Motor neuron (in vitro differentiated cells): ENCODE results near the gene RSPRY1. TPM values are rescaled to one million over a fixed set of nuclear protein-coding genes. Genes with fewer than 3 reads are reported as not detected.

Source experiments
- ATAC-seq, 8 experiments: fragments of 200-7000 bp; cut with Tn5 transposase; replicated peaks in 6 of 8; 2 replicates each; pipeline ENCODE4 v1.8.0; 2021; ENCODE audit warnings: mild to moderate bottlenecking in 8 of 8, moderate library complexity in 8 of 8
- H3K27ac ChIP-seq, 2 donors: fragments of 250-450 bp; sonication (Bioruptor Pico); 2 replicates each; pipeline ENCODE4 v1.9.0; 2021; ENCODE audit warnings: antibody characterized with exemption in 2 of 2, mild to moderate bottlenecking in 2 of 2, moderate library complexity in 1 of 2
- H3K4me1 ChIP-seq, 2 donors: fragments of 250-450 bp; sonication (Bioruptor Pico); replicated peaks in 1 of 2; 2 replicates each; pipeline ENCODE4 v1.6.1; 2021; ENCODE audit warnings: antibody characterized with exemption in 2 of 2, mild to moderate bottlenecking in 2 of 2, moderate library complexity in 1 of 2
- H3K4me3 ChIP-seq, 5 donors: fragments of 250-450 bp; sonication (Bioruptor Pico); 2 replicates each; pipeline ENCODE4 v1.9.0; 2021; ENCODE audit warnings: antibody characterized with exemption in 5 of 5, mild to moderate bottlenecking in 5 of 5, moderate library complexity in 4 of 5
- WGBS, 10 experiments: fragments of 450-650 bp; shearing (Covaris generic); methylation state at CpG; one replicate each; pipeline ENCODE4 v1.0.0; 2022; 5-methylcytosine and 5-hydroxymethylcytosine counted together
- in situ Hi-C, 9 experiments: fragments of 400-800 bp; cut with MboI; loops; one replicate each; pipeline ENCODE4 v1.15.0; 2021; ENCODE audit warnings: low sequenced_read_pairs in 9 of 9, low pct_unique_long_range_greater_than_20kb in 2 of 9; ENCODE audit not compliant: unreplicated experiment in 9 of 9
- total RNA-seq, 8 experiments: library from RNA; unstranded; fragments of 300-600 nt; gene quantifications; 2 replicates each; pipeline versions ENCODE4 v1.2.3 to v1.2.4, GENCODE V29; 2022

The RSPRY1 gene
- total RNA-seq, 8 experiments from 2014 or later: 32.1 to 59.4 (median 42.2) TPM

DNA sequence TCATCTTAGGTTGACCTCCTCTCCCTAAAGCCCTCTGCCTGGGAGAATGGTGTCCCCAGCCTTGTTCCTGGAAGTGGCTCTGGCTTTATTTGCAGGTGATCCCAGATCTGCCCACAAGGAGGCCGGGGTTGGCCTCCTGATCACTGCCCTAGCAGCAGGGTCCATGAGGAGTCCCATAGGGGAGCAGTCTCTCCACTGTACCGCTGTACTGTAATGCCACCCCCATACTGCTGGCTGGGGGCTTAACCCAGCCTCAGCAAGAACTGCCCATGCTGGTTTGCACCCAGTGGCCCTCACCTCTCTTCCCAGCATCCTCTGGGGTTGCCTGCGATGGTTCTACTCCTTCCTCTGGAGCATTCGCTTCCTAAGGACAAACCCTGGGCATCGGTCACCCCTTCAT lies 39.4 kb upstream of the RSPRY1 start:
- 71 to 100% (median 93%) methylated on average over 1 to 3 of the region's 5 CpGs; no CpG with 5 or more reads in 4 of the 10 experiments for WGBS, 10 experiments
- in situ Hi-C loops: no loop called here
- H3K27ac ChIP-seq: no peak overlapping the region
- peak in 2 of 8 experiments; percentile 20 to 57 for ATAC-seq
- no peak overlapping the region for H3K4me3 ChIP-seq
- H3K4me1 ChIP-seq: peaks cover 8 to 32% of the 10 kb centered on the region in 2 donors

DNA sequence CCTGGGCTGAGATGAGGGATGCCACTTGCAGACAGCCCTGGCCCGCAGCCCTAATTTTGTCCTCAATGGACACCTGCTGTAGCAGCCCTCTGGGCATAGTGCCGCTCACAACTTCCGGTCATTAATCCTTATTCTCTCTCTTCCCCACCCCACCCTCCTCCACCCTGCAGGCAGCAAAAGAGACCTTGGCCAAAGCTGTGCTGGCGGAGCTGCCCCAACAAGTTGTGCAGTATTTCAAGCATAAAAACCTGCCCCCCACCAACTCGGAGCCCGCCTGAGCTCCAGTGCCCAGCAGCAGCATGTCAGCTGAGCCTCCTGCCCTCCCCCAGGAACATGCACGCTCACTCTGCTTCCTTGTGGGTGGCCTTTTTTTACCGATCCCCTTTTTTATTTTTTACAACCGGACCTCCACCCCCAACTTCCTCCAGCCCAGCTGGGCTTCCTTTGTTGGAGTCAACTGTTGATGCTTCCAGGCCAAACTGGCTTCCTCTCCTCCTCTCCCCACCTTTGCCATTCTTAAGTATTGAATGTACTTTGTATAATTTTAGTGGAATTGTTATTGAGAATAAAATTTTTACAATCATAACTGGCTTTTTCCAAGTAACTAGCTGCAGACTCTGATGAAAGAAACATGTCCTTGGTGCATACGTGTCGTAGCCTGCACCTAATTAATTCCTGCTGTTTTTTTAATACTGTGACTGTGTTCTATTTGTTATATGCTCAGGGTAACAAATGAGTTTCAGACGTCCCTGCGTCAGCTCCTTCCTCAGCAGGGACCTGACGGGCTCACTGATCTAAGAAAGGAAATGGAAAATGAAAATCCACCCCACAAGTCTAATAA lies 38.5 kb upstream of the RSPRY1 start:
- H3K27ac ChIP-seq: peak overlapping the region in 1 of 2 donors; percentile 29
- peaks cover 8 to 37% of the 10 kb centered on the region in 2 donors for H3K4me1 ChIP-seq
- WGBS, 10 experiments: 0 to 40% (median 17%) methylated on average over 1 to 9 of the region's 14 CpGs; no CpG with 5 or more reads in 1 of the 10 experiments
- peak; percentile 14 to 63 (median 55) for ATAC-seq
- in situ Hi-C loops: no loop called here
- H3K4me3 ChIP-seq: no peak overlapping the region

GRCh38 chr16:57148481-57148880 lies 37.6 kb upstream of the RSPRY1 start:
- Histone ChIP-seq H3K4me1 (peaks cover 8 to 28% of the 10 kb centered on the region in 2 donors), H3K4me3 (no peak overlapping the region), H3K27ac (no peak overlapping the region)
- no peak for ATAC-seq
- 80 to 100% (median 100%) methylated on average over 1 to 6 of the region's 6 CpGs; no CpG with 5 or more reads in 3 of the 10 experiments for WGBS, 10 experiments
- in situ Hi-C loops: no loop called here

GRCh38 chr16:57149391-57149790 lies 36.7 kb upstream of the RSPRY1 start:
- Histone ChIP-seq H3K4me3 (no peak overlapping the region), H3K27ac (no peak overlapping the region), H3K4me1 (peaks cover 8 to 20% of the 10 kb centered on the region in 2 donors)
- ATAC-seq: no peak
- in situ Hi-C loops: no loop called here
- WGBS, 10 experiments: 97 to 100% (median 100%) methylated on average over 1 to 5 of the region's 10 CpGs; no CpG with 5 or more reads in 6 of the 10 experiments

DNA sequence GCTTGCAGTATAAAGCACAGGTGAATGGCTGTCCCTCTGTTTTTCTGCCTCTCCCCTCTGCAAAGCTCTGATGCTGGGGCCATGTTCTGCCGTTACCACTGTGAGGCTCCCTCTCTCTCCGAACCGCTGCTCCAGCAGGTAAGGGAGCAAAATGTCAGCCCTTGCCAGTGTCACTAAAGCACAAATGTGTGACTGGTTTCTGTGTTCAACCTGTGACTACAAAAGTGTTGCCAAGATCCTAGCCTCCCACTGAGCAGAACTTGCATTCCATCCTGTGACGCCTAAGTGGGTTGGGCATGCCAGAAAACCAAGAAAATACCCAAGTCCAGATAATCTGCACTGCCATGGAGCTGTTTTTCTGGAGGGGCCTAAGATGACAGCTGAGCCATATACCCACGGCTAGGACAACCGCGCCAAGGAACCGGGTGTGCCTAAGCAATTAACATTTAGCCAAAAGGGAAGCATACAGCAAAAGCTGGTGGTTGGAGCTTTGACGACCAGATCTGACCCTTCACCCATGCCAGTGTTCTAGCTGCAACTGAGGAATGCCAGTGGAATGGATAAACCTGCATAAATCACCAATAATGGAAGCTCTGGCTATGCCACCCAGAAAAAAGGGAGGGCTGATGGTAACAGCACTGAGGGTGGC lies 35.3 kb upstream of the RSPRY1 start:
- 77 to 100% (median 90%) methylated on average over 1 to 7 of the region's 9 CpGs; no CpG with 5 or more reads in 1 of the 10 experiments for WGBS, 10 experiments
- in situ Hi-C loops: loop anchor here in 1 of 9 experiments (25.0 kb wide), 1 partner anchor 289 kb away; the partner anchor contains the start of gene SLC12A3
- Histone ChIP-seq H3K4me1 (peaks cover 8 to 18% of the 10 kb centered on the region in 2 donors), H3K27ac (no peak overlapping the region), H3K4me3 (no peak overlapping the region)
- ATAC-seq: no peak

DNA sequence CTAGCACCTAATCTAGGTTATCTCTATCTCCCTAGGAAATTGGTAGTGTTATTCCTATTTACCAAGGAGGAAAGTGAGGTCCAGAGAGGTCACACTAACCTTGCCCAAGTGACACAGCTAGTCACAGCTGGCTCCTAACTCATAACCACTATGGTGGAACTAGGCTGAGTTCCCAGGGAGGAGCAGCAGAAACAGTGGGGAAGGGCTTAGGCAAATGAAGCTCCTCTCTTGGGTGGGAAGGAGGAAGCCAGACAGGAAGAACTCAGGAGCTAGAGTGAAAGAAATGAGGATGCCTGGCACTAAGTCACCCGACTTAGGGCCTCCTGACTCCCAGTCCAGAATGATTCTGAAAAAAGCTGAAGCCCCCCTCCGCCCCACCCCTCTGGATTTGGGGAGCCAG lies 34.8 kb upstream of the RSPRY1 start:
- Histone ChIP-seq H3K4me3 (no peak overlapping the region), H3K4me1 (peaks cover 8 to 18% of the 10 kb centered on the region in 2 donors), H3K27ac (no peak overlapping the region)
- 60 to 93% (median 80%) methylated on average over 1 to 2 of the region's 2 CpGs; no CpG with 5 or more reads in 5 of the 10 experiments for WGBS, 10 experiments
- in situ Hi-C loops: loop anchor here in 1 of 9 experiments (25.0 kb wide), 1 partner anchor 289 kb away; the partner anchor contains the start of gene SLC12A3
- ATAC-seq: peak in 1 of 8 experiments; percentile 8

GRCh38 chr16:57152096-57153093 lies 33.7 kb upstream of the RSPRY1 start:
- in situ Hi-C loops: loop anchor here in 1 of 9 experiments (25.0 kb wide), 1 partner anchor 290 kb away; the partner anchor contains the start of gene SLC12A3
- 89 to 100% (median 92%) methylated on average over 1 to 4 of the region's 4 CpGs; no CpG with 5 or more reads in 2 of the 10 experiments for WGBS, 10 experiments
- ATAC-seq: peak in 1 of 8 experiments; percentile 15
- Histone ChIP-seq H3K4me3 (no peak overlapping the region), H3K27ac (no peak overlapping the region), H3K4me1 (peaks cover 5 to 11% of the 10 kb centered on the region in 2 donors)

GRCh38 chr16:57153841-57154240 lies 32.3 kb upstream of the RSPRY1 start:
- WGBS, 10 experiments: 80 to 100% (median 89%) methylated on average over 1 to 6 of the region's 6 CpGs; no CpG with 5 or more reads in 4 of the 10 experiments
- Histone ChIP-seq H3K4me1 (peaks cover 0 to 9% of the 10 kb centered on the region in 2 donors), H3K4me3 (no peak overlapping the region), H3K27ac (no peak overlapping the region)
- ATAC-seq: no peak
- in situ Hi-C loops: loop anchor here in 1 of 9 experiments (25.0 kb wide), 1 partner anchor 292 kb away; the partner anchor contains the start of gene SLC12A3

- H3K27ac ChIP-seq: no peak overlapping the region
- H3K4me1 ChIP-seq: peaks cover 0 to 9% of the 10 kb centered on the region in 2 donors
- no peak for ATAC-seq
- 90 to 100% (median 95%) methylated on average over 1 to 6 of the region's 6 CpGs for WGBS, 10 experiments
- in situ Hi-C loops: loop anchor here in 1 of 9 experiments (25.0 kb wide), 1 partner anchor 294 kb away; the partner anchor contains the start of gene SLC12A3
- H3K4me3 ChIP-seq: no peak overlapping the region
Measured at GRCh38 chr16:57155702-57156350, 30.3 kb upstream of the RSPRY1 start.

GRCh38 chr16:57156351-57156703 lies 29.8 kb upstream of the RSPRY1 start:
- in situ Hi-C loops: loop anchor here in 1 of 9 experiments (25.0 kb wide), 1 partner anchor 294 kb away; the partner anchor contains the start of gene SLC12A3
- H3K4me3 ChIP-seq: no peak overlapping the region
- no peak for ATAC-seq
- peaks cover 0 to 9% of the 10 kb centered on the region in 2 donors for H3K4me1 ChIP-seq
- H3K27ac ChIP-seq: no peak overlapping the region
- 75 to 100% (median 93%) methylated on average over 2 to 4 of the region's 4 CpGs for WGBS, 10 experiments

DNA sequence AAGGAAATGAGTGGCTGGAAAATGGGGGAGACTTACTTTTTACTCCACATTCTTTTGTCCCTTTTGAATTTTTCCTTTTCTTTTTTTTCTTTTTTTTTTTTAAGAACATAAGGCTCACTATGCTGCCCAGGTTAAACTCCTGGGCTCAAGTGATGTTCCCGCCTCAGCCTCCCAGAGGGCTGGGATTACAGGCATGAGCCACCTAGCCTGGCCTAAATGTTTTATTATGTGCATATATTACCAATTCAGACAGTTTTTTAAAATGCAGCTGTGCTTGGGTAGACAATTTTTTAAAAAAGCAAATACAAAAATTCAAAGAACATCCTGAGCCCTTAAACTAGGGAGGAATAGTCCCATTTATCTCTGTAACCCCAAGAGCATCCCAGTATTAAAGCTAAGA lies 28.6 kb upstream of the RSPRY1 start:
- no peaks in the 10 kb centered on the region for H3K4me1 ChIP-seq
- in situ Hi-C loops: loop anchor here in 1 of 9 experiments (25.0 kb wide), 1 partner anchor 295 kb away; the partner anchor contains the start of gene SLC12A3
- ATAC-seq: peak in 3 of 8 experiments; percentile 75 to 78 (median 75)
- no peak overlapping the region for H3K4me3 ChIP-seq
- H3K27ac ChIP-seq: no peak overlapping the region
- 50 to 100% (median 95%) methylated on average over 1 of the region's 1 CpG; no CpG with 5 or more reads in 2 of the 10 experiments for WGBS, 10 experiments
